ENCODE measurements around the gene KDM3B.

Gene KDM3B

GRCh38 chr5:138340008-138340407, 12.5 kb upstream of the KDM3B start:
- H3K27me3 ChIP-seq (ENCODE audit: control insufficient read depth in 1 of 2, insufficient read depth in 1 of 2, low read length in 2 of 2) = no peaks in the 10 kb centered on the region
- H3K4me2 ChIP-seq (ENCODE audit: low read length, poor library complexity, severe bottlenecking) = peak overlapping the region; percentile 55
- no peak overlapping the region for H3K4ac ChIP-seq (ENCODE audit: low read depth in 1 of 2, low read length in 2 of 2)

GRCh38 chr5:138344887-138345622, 7.4 kb upstream of the KDM3B start:
- Histone ChIP-seq H2BK12ac (ENCODE audit: low read length in 2 of 2) (no peak overlapping the region), H3K27me3 (ENCODE audit: control insufficient read depth in 1 of 2, insufficient read depth in 1 of 2, low read length in 2 of 2) (no peaks in the 10 kb centered on the region), H2AK5ac (ENCODE audit: low read length, severe bottlenecking) (no peak overlapping the region), H2AFZ (ENCODE audit: low read depth, low read length) (no peak overlapping the region), H3K9ac (ENCODE audit: low read length) (no peak overlapping the region), H3K27ac (ENCODE audit: low read length, poor library complexity, severe bottlenecking) (no peak overlapping the region), H3K4me2 (ENCODE audit: low read length, poor library complexity, severe bottlenecking) (no peak overlapping the region), H3K23ac (ENCODE audit: low read length in 2 of 2) (no peak overlapping the region), H3K4me3 (ENCODE audit: insufficient read depth in 1 of 2, low read depth in 1 of 2, low read length in 2 of 2) (no peak overlapping the region), H3K79me1 (replicated peaks; ENCODE audit: low read length, poor library complexity, severe bottlenecking) (peaks cover 42% of the 10 kb centered on the region), H3K36me3 (ENCODE audit: control insufficient read depth in 1 of 2, insufficient read depth in 2 of 2, low read depth in 1 of 2, low read length in 2 of 2) (peaks cover 61 to 87% of the 10 kb centered on the region in 2 experiments), H4K91ac (ENCODE audit: low read length) (no peak overlapping the region), H3K4me1 (ENCODE audit: control insufficient read depth, insufficient read depth, low read depth, low read length) (peaks cover 6% of the 10 kb centered on the region), H4K8ac (ENCODE audit: low read length) (no peak overlapping the region), H2BK5ac (ENCODE audit: low read depth, low read length, poor library complexity, severe bottlenecking) (no peak overlapping the region), H2BK120ac (ENCODE audit: low read depth, low read length) (no peak overlapping the region), H3K4ac (ENCODE audit: low read depth in 1 of 2, low read length in 2 of 2) (no peak overlapping the region), H3K18ac (ENCODE audit: low read depth in 1 of 2, low read length in 2 of 2) (no peak overlapping the region), H3K14ac (ENCODE audit: low read length in 2 of 2) (no peak overlapping the region), H2BK15ac (ENCODE audit: low read depth, poor library complexity, severe bottlenecking) (no peak overlapping the region), H3K9me3 (ENCODE audit: control insufficient read depth, low read length) (no peaks in the 10 kb centered on the region)
- DNase-seq = no peak
- 99% methylated on average over 25 of the region's 32 CpGs for WGBS

More at GRCh38 chr5:138340008-138340407, 12.5 kb upstream of the KDM3B start:
- Histone ChIP-seq H4K91ac (ENCODE audit: low read length) (no peak overlapping the region), H3K9me3 (ENCODE audit: control insufficient read depth, low read length) (no peaks in the 10 kb centered on the region), H2BK12ac (ENCODE audit: low read length in 2 of 2) (no peak overlapping the region), H2AK5ac (ENCODE audit: low read length, severe bottlenecking) (peak overlapping the region; percentile 55), H3K18ac (ENCODE audit: low read depth in 1 of 2, low read length in 2 of 2) (no peak overlapping the region), H2BK120ac (ENCODE audit: low read depth, low read length) (no peak overlapping the region), H4K8ac (ENCODE audit: low read length) (no peak overlapping the region), H3K23ac (ENCODE audit: low read length in 2 of 2) (no peak overlapping the region), H3K9ac (ENCODE audit: low read length) (peak overlapping the region; percentile 100), H3K4me1 (ENCODE audit: control insufficient read depth, insufficient read depth, low read depth, low read length) (peaks cover 8% of the 10 kb centered on the region), H2BK15ac (ENCODE audit: low read depth, poor library complexity, severe bottlenecking) (no peak overlapping the region), H2BK5ac (ENCODE audit: low read depth, low read length, poor library complexity, severe bottlenecking) (no peak overlapping the region), H3K36me3 (ENCODE audit: control insufficient read depth in 1 of 2, insufficient read depth in 2 of 2, low read depth in 1 of 2, low read length in 2 of 2) (peaks cover 20 to 46% of the 10 kb centered on the region in 2 experiments), H3K4me3 (ENCODE audit: insufficient read depth in 1 of 2, low read depth in 1 of 2, low read length in 2 of 2) (peak overlapping the region in 1 of 2 experiments; percentile 99), H3K79me1 (replicated peaks; ENCODE audit: low read length, poor library complexity, severe bottlenecking) (peaks cover 12% of the 10 kb centered on the region), H3K14ac (ENCODE audit: low read length in 2 of 2) (no peak overlapping the region), H3K27ac (ENCODE audit: low read length, poor library complexity, severe bottlenecking) (no peak overlapping the region), H2AFZ (ENCODE audit: low read depth, low read length) (no peak overlapping the region)
- WGBS = 100% methylated on average over 1 of the region's 3 CpGs
- DNase-seq = no peak

GRCh38 chr5:138346889-138347288, 5.6 kb upstream of the KDM3B start:
- H3K4me1 ChIP-seq (ENCODE audit: control insufficient read depth, insufficient read depth, low read depth, low read length) = peaks cover 2% of the 10 kb centered on the region
- H2AFZ ChIP-seq (ENCODE audit: low read depth, low read length) = no peak overlapping the region
- H3K27me3 ChIP-seq (ENCODE audit: control insufficient read depth in 1 of 2, insufficient read depth in 1 of 2, low read length in 2 of 2) = no peaks in the 10 kb centered on the region
- no peak overlapping the region for H3K18ac ChIP-seq (ENCODE audit: low read depth in 1 of 2, low read length in 2 of 2)
- H3K4me2 ChIP-seq (ENCODE audit: low read length, poor library complexity, severe bottlenecking) = no peak overlapping the region
- H2BK5ac ChIP-seq (ENCODE audit: low read depth, low read length, poor library complexity, severe bottlenecking) = no peak overlapping the region
- WGBS = 99% methylated on average over 14 of the region's 14 CpGs
- no peak overlapping the region for H2AK5ac ChIP-seq (ENCODE audit: low read length, severe bottlenecking)
- DNase-seq = no peak
- no peaks in the 10 kb centered on the region for H3K9me3 ChIP-seq (ENCODE audit: control insufficient read depth, low read length)
- H2BK12ac ChIP-seq (ENCODE audit: low read length in 2 of 2) = no peak overlapping the region
- H3K14ac ChIP-seq (ENCODE audit: low read length in 2 of 2) = no peak overlapping the region
- peaks cover 42% of the 10 kb centered on the region for H3K79me1 ChIP-seq (replicated peaks; ENCODE audit: low read length, poor library complexity, severe bottlenecking)
- no peak overlapping the region for H2BK15ac ChIP-seq (ENCODE audit: low read depth, poor library complexity, severe bottlenecking)
- peaks cover 55 to 71% of the 10 kb centered on the region in 2 experiments for H3K36me3 ChIP-seq (ENCODE audit: control insufficient read depth in 1 of 2, insufficient read depth in 2 of 2, low read depth in 1 of 2, low read length in 2 of 2)
- H4K8ac ChIP-seq (ENCODE audit: low read length) = no peak overlapping the region
- no peak overlapping the region for H3K4ac ChIP-seq (ENCODE audit: low read depth in 1 of 2, low read length in 2 of 2)
- H2BK120ac ChIP-seq (ENCODE audit: low read depth, low read length) = no peak overlapping the region
- H3K27ac ChIP-seq (ENCODE audit: low read length, poor library complexity, severe bottlenecking) = no peak overlapping the region
- no peak overlapping the region for H3K23ac ChIP-seq (ENCODE audit: low read length in 2 of 2)
- H4K91ac ChIP-seq (ENCODE audit: low read length) = no peak overlapping the region
- no peak overlapping the region for H3K4me3 ChIP-seq (ENCODE audit: insufficient read depth in 1 of 2, low read depth in 1 of 2, low read length in 2 of 2)
- H3K9ac ChIP-seq (ENCODE audit: low read length) = no peak overlapping the region

GRCh38 chr5:138349852-138350562, 2.5 kb upstream of the KDM3B start:
- 94% methylated on average over 1 of the region's 1 CpG for WGBS

More at GRCh38 chr5:138349852-138350562, 2.5 kb upstream of the KDM3B start:
- Histone ChIP-seq H2AK5ac (ENCODE audit: low read length, severe bottlenecking) (no peak overlapping the region), H2BK120ac (ENCODE audit: low read depth, low read length) (no peak overlapping the region), H3K4me3 (ENCODE audit: insufficient read depth in 1 of 2, low read depth in 1 of 2, low read length in 2 of 2) (peak overlapping the region in 1 of 2 experiments; percentile 10), H3K9me3 (ENCODE audit: control insufficient read depth, low read length) (peaks cover 3% of the 10 kb centered on the region), H4K8ac (ENCODE audit: low read length) (no peak overlapping the region), H2AFZ (ENCODE audit: low read depth, low read length) (no peak overlapping the region), H2BK12ac (ENCODE audit: low read length in 2 of 2) (no peak overlapping the region), H3K4me1 (ENCODE audit: control insufficient read depth, insufficient read depth, low read depth, low read length) (peaks cover 3% of the 10 kb centered on the region), H3K18ac (ENCODE audit: low read depth in 1 of 2, low read length in 2 of 2) (no peak overlapping the region), H3K14ac (ENCODE audit: low read length in 2 of 2) (no peak overlapping the region), H3K9ac (ENCODE audit: low read length) (peak overlapping the region; percentile 74), H3K4me2 (ENCODE audit: low read length, poor library complexity, severe bottlenecking) (no peak overlapping the region), H4K91ac (ENCODE audit: low read length) (no peak overlapping the region), H3K36me3 (ENCODE audit: control insufficient read depth in 1 of 2, insufficient read depth in 2 of 2, low read depth in 1 of 2, low read length in 2 of 2) (peaks cover 44 to 47% of the 10 kb centered on the region in 2 experiments), H3K79me1 (replicated peaks; ENCODE audit: low read length, poor library complexity, severe bottlenecking) (peaks cover 35% of the 10 kb centered on the region), H2BK15ac (ENCODE audit: low read depth, poor library complexity, severe bottlenecking) (no peak overlapping the region), H3K27me3 (ENCODE audit: control insufficient read depth in 1 of 2, insufficient read depth in 1 of 2, low read length in 2 of 2) (no peaks in the 10 kb centered on the region), H3K23ac (ENCODE audit: low read length in 2 of 2) (no peak overlapping the region), H3K27ac (ENCODE audit: low read length, poor library complexity, severe bottlenecking) (peak overlapping the region; percentile 19), H3K4ac (ENCODE audit: low read depth in 1 of 2, low read length in 2 of 2) (no peak overlapping the region), H2BK5ac (ENCODE audit: low read depth, low read length, poor library complexity, severe bottlenecking) (no peak overlapping the region)
- no peak for DNase-seq

Measured in mesenchymal stem cell (in vitro differentiated cells and primary cell).